ENCODE results near the gene TUBB2A. TPM values are rescaled to one million over a fixed set of nuclear protein-coding genes. Genes with fewer than 3 reads are reported as not detected.

TUBB2A gene
- total RNA-seq, 2 experiments from 2014 or later: 24.8 to 42.1 TPM

GRCh38 chr6:3188262-3188661 lies 30.9 kb upstream of the TUBB2A start:
- Histone ChIP-seq H4K20me1 (ENCODE audit: insufficient read depth, low read length) (no peaks in the 10 kb centered on the region), H3K4me3 (ENCODE audit: low read depth, low read length, poor library complexity, severe bottlenecking) (no peak overlapping the region), H3K9me3 (ENCODE audit: low read length) (0 out of 2 replicates have a peak, but pooled peaks cover 5% of the 10 kb centered on the region), H3K4me1 (ENCODE audit: insufficient read depth, low read length, poor library complexity, severe bottlenecking) (no peaks in the 10 kb centered on the region), H3K36me3 (ENCODE audit: insufficient read depth, low read length) (no peaks in the 10 kb centered on the region), H3K9me2 (ENCODE audit: insufficient read depth, low read length) (no peaks in the 10 kb centered on the region), H3K27ac (ENCODE audit: low read depth, low read length, poor library complexity, severe bottlenecking) (no peak overlapping the region), H2AFZ (ENCODE audit: low read length) (no peak overlapping the region), H3K79me2 (ENCODE audit: insufficient read depth, low read depth, low read length) (no peaks in the 10 kb centered on the region), H3K4me2 (ENCODE audit: low read length) (no peak overlapping the region)
- BruUV-seq (replicated peaks): no TSS peak
- ChIA-PET POLR2A (no interaction called here), CTCF (ENCODE audit: unreplicated experiment) (interaction anchor here (0.9 kb wide), 1 partner anchor 50 kb away, joined by 3 read pairs; no protein-coding TSS in a partner anchor)
- DNase-seq (ENCODE audit: low spot score): no peak
- no peak for TF ChIP-seq EZH2phosphoT487 (IDR thresholded peaks at IDR 0.05; ENCODE audit: borderline replicate concordance, low read depth, low read length)
- TF ChIP-seq, protein P1, sequence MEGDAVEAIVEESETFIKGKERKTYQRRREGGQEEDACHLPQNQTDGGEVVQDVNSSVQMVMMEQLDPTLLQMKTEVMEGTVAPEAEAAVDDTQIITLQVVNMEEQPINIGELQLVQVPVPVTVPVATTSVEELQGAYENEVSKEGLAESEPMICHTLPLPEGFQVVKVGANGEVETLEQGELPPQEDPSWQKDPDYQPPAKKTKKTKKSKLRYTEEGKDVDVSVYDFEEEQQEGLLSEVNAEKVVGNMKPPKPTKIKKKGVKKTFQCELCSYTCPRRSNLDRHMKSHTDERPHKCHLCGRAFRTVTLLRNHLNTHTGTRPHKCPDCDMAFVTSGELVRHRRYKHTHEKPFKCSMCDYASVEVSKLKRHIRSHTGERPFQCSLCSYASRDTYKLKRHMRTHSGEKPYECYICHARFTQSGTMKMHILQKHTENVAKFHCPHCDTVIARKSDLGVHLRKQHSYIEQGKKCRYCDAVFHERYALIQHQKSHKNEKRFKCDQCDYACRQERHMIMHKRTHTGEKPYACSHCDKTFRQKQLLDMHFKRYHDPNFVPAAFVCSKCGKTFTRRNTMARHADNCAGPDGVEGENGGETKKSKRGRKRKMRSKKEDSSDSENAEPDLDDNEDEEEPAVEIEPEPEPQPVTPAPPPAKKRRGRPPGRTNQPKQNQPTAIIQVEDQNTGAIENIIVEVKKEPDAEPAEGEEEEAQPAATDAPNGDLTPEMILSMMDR (conservative IDR thresholded peaks at IDR 0.05; ENCODE audit: low read length): no peak
- intact Hi-C loops (cut with micrococcal nuclease; ENCODE audit: unreplicated experiment): no loop called here

GRCh38 chr6:3186974-3187382 lies 29.6 kb upstream of the TUBB2A start:
- Histone ChIP-seq H2AFZ (ENCODE audit: low read length) (no peak overlapping the region), H3K4me1 (ENCODE audit: insufficient read depth, low read length, poor library complexity, severe bottlenecking) (no peaks in the 10 kb centered on the region), H3K79me2 (ENCODE audit: insufficient read depth, low read depth, low read length) (no peaks in the 10 kb centered on the region), H3K9me3 (ENCODE audit: low read length) (0 out of 2 replicates have a peak, but pooled peaks cover 5% of the 10 kb centered on the region), H4K20me1 (ENCODE audit: insufficient read depth, low read length) (no peaks in the 10 kb centered on the region), H3K9me2 (ENCODE audit: insufficient read depth, low read length) (no peaks in the 10 kb centered on the region), H3K27ac (ENCODE audit: low read depth, low read length, poor library complexity, severe bottlenecking) (no peak overlapping the region), H3K36me3 (ENCODE audit: insufficient read depth, low read length) (no peaks in the 10 kb centered on the region), H3K4me2 (ENCODE audit: low read length) (no peak overlapping the region), H3K4me3 (ENCODE audit: low read depth, low read length, poor library complexity, severe bottlenecking) (no peak overlapping the region)
- BruUV-seq (replicated peaks): no TSS peak
- POLR2A ChIA-PET: interaction anchor here (0.7 to 1.2 kb wide), 5 partner anchors 17 to 199 kb away, joined by 3 to 4 read pairs (median 3); no protein-coding TSS in a partner anchor
- CTCF ChIA-PET (ENCODE audit: unreplicated experiment): no interaction called here
- no peak for DNase-seq (ENCODE audit: low spot score)
- intact Hi-C loops (cut with micrococcal nuclease; ENCODE audit: unreplicated experiment): no loop called here
- no peak for TF ChIP-seq EZH2phosphoT487 (IDR thresholded peaks at IDR 0.05; ENCODE audit: borderline replicate concordance, low read depth, low read length)
- TF ChIP-seq, protein P1 (conservative IDR thresholded peaks at IDR 0.05; ENCODE audit: low read length): no peak

GRCh38 chr6:3183066-3183465 lies 25.7 kb upstream of the TUBB2A start:
- Histone ChIP-seq H3K9me2 (ENCODE audit: insufficient read depth, low read length) (no peaks in the 10 kb centered on the region), H3K4me1 (ENCODE audit: insufficient read depth, low read length, poor library complexity, severe bottlenecking) (no peaks in the 10 kb centered on the region), H3K36me3 (ENCODE audit: insufficient read depth, low read length) (no peaks in the 10 kb centered on the region), H2AFZ (ENCODE audit: low read length) (no peak overlapping the region), H3K27ac (ENCODE audit: low read depth, low read length, poor library complexity, severe bottlenecking) (no peak overlapping the region), H4K20me1 (ENCODE audit: insufficient read depth, low read length) (no peaks in the 10 kb centered on the region), H3K4me2 (ENCODE audit: low read length) (no peak overlapping the region), H3K79me2 (ENCODE audit: insufficient read depth, low read depth, low read length) (no peaks in the 10 kb centered on the region), H3K4me3 (ENCODE audit: low read depth, low read length, poor library complexity, severe bottlenecking) (no peak overlapping the region), H3K9me3 (ENCODE audit: low read length) (0 out of 2 replicates have a peak, but pooled peaks cover 5% of the 10 kb centered on the region)
- ChIA-PET POLR2A (interaction anchor here (0.7 to 1.5 kb wide), 4 partner anchors 8 to 186 kb away, joined by 3 to 5 read pairs (median 4); no protein-coding TSS in a partner anchor), CTCF (ENCODE audit: unreplicated experiment) (no interaction called here)
- TF ChIP-seq, protein P1 (conservative IDR thresholded peaks at IDR 0.05; ENCODE audit: low read length): no peak
- TF ChIP-seq EZH2phosphoT487 (IDR thresholded peaks at IDR 0.05; ENCODE audit: borderline replicate concordance, low read depth, low read length): no peak
- intact Hi-C loops (cut with micrococcal nuclease; ENCODE audit: unreplicated experiment): no loop called here
- no TSS peak for BruUV-seq (replicated peaks)
- no peak for DNase-seq (ENCODE audit: low spot score)

All from OCI-LY7 (cell line).